ENCODE measurements around the gene HSD17B14. TPM values are rescaled to one million over a fixed set of nuclear protein-coding genes. Genes with fewer than 3 reads are reported as not detected.

The HSD17B14 gene
- total and polyA plus RNA-seq, 12 donors, result 1.1 to 5.3 (median 2.8) TPM

- Histone ChIP-seq H3K9me3 (no peaks in the 10 kb centered on the region), H3K4me1 (peaks cover 0 to 21% (median 10%) of the 10 kb centered on the region in 9 donors), H3K4me3 (peak overlapping the region in 1 of 10 donors; percentile 55), H3K27ac (peak overlapping the region in 1 of 10 donors; percentile 67), H3K27me3 (peaks cover 0 to 4% (median 0%) of the 10 kb centered on the region in 7 donors), H3K36me3 (peaks cover 0 to 19% (median 0%) of the 10 kb centered on the region in 9 donors)
- WGBS, 2 donors, result 65 to 66% methylated on average over 9 of the region's 9 CpGs
- no peak for ATAC-seq
- DNase-seq, result no peak
- intact Hi-C loops (cut with DNase I), result loop anchor here in 6 of 10 donors (2.0 to 10.0 kb wide), 5 partner anchors 43 to 193 kb away; partner anchors contain the start of genes CA11 (in 5 of the 6) and NTN5 (in 1 of the 6)
- TF ChIP-seq CTCF (IDR thresholded peaks at IDR 0.05), result no peak
These were observed 1.4 kb upstream of the HSD17B14 start for GRCh38 chr19:48837687-48838086.

DNA sequence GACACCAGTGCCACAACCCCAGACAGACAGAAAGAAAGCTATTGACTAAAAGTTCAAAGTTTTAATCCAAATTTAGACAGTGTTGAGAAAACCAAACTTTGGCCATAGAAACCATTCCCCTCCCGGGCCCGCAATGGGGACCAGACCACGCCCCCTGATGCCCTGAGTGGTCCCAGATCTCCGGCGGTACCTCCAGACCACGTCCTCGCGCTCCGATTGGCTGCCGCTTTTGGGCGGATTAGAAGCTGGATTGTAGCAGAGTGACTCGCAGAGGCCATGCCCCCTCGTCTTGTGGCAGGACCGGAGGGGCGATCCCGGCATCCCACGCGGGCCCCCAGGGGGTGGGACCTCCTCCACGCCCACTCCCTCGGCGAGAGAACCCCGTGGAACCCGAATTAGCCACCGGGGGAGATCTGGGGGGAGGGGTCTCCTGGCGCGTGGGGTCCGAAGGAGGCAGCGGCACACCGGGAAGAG, 797 bp upstream of the HSD17B14 start:
- 15% methylated on average over 29 of the region's 29 CpGs for WGBS, 2 donors
- H3K9me3 ChIP-seq, result no peaks in the 10 kb centered on the region
- H3K4me3 ChIP-seq, result peak overlapping the region in 9 of 10 donors; percentile 8 to 55 (median 46)
- no peak for TF ChIP-seq CTCF (IDR thresholded peaks at IDR 0.05)
- DNase-seq (peak; percentile 81 to 89), ATAC-seq (peak; percentile 76 to 93 (median 89))
- intact Hi-C loops (cut with DNase I), result loop anchor here in 6 of 10 donors (2.0 to 10.0 kb wide), 5 partner anchors 42 to 192 kb away; partner anchors contain the start of genes CA11 (in 5 of the 6) and NTN5 (in 1 of the 6)
- peaks cover 0 to 24% (median 0%) of the 10 kb centered on the region in 9 donors for H3K36me3 ChIP-seq
- peaks cover 0 to 21% (median 10%) of the 10 kb centered on the region in 9 donors for H3K4me1 ChIP-seq
- H3K27ac ChIP-seq, result peak overlapping the region in 4 of 10 donors; percentile 57 to 77 (median 68)
- H3K27me3 ChIP-seq, result peaks cover 0 to 4% (median 0%) of the 10 kb centered on the region in 7 donors

DNA sequence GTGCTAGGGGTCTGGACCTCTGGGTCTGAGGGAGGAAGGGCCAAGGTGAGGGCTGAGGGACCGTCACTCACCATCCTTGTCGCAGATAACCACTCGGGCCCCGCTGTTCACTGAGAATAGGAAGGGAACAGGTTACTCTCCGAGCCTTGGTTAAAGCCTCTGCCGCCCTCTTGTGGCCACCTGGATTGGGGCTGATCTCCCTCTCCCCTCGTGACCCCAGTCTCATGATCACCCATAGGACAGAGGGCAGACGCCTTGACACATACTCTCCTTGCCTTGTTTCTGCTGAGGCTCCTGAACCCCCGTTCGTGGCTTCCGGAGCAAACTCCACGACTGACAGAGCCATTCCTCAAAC, 580 bp downstream of the HSD17B14 start:
- peaks cover 0 to 4% (median 0%) of the 10 kb centered on the region in 7 donors for H3K27me3 ChIP-seq
- H3K36me3 ChIP-seq, result peaks cover 0 to 36% (median 0%) of the 10 kb centered on the region in 9 donors
- no peaks in the 10 kb centered on the region for H3K9me3 ChIP-seq
- intact Hi-C loops (cut with DNase I), result loop anchor here in 9 of 10 donors (1.0 to 10.0 kb wide), 7 partner anchors 40 to 191 kb away; partner anchors contain the start of genes CA11 (in 5 of the 9) and NTN5 (in 1 of the 9)
- peak overlapping the region; percentile 21 to 55 (median 42) for H3K4me3 ChIP-seq
- H3K4me1 ChIP-seq, result peaks cover 0 to 21% (median 10%) of the 10 kb centered on the region in 9 donors
- ATAC-seq (peak; percentile 91 to 96 (median 92)), DNase-seq (peak; percentile 93)
- 4 to 5% methylated on average over 12 of the region's 12 CpGs for WGBS, 2 donors
- peak overlapping the region in 8 of 10 donors; percentile 29 to 77 (median 64) for H3K27ac ChIP-seq
- TF ChIP-seq CTCF (IDR thresholded peaks at IDR 0.05), result peak; percentile 82 to 94 (median 90)

DNA sequence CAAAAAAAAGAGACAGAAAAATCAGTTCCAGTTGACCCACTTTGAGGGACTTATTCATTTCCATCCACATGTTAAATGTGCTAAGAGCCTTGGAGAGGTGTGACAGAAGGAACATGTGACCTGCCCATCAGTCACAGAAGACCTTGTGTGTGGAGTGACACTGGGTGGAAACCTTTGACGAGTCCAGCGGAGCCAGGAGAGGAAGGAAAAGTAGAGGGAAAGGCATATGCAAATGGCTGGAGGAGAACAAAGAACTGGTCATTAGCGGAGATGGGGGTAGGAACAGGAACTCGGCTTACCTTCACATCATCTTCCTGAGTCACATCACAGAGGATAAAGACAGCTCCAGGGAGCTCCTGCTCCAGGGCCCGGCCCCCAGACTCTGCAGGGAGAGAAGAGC, 2.3 kb downstream of the HSD17B14 start:
- ATAC-seq (no peak), DNase-seq (no peak)
- H3K9me3 ChIP-seq, result no peaks in the 10 kb centered on the region
- intact Hi-C loops (cut with DNase I), result loop anchor here in 3 of 10 donors (10.0 kb wide), 2 partner anchors 159 to 189 kb away; partner anchors contain the start of genes CA11 (in 2 of the 3) and NTN5 (in 1 of the 3)
- no peak for TF ChIP-seq CTCF (IDR thresholded peaks at IDR 0.05)
- peaks cover 0 to 21% (median 10%) of the 10 kb centered on the region in 9 donors for H3K4me1 ChIP-seq
- H3K4me3 ChIP-seq, result no peak overlapping the region
- H3K27ac ChIP-seq, result no peak overlapping the region
- 82 to 86% methylated on average over 5 of the region's 5 CpGs for WGBS, 2 donors
- H3K27me3 ChIP-seq, result peaks cover 0 to 4% (median 0%) of the 10 kb centered on the region in 7 donors
- H3K36me3 ChIP-seq, result peaks cover 0 to 37% (median 0%) of the 10 kb centered on the region in 9 donors

All from heart right ventricle (tissue), 16 donors.